Stimulated activated naive CD8-positive, alpha-beta T cell treated with anti-CD3 and anti-CD28 coated beads, Interleukin-15, Interleukin-2, amounts not matched to agents 100 ng/mL and 50 ng/mL, for 24 hours (primary cell): ENCODE measurements around the gene COX5A.
A peak's percentile ranks its signal among the peaks of the same experiment; 100 is the strongest.

Experiments used
- H3K27ac Mint-ChIP-seq: one replicate; pipeline ENCODE4 v1.8.0; 2021; ENCODE audit warnings: mild to moderate bottlenecking, mixed read lengths
- H3K27me3 Mint-ChIP-seq: one replicate; pipeline ENCODE4 v1.8.0; 2021; ENCODE audit warnings: mixed read lengths
- H3K36me3 Mint-ChIP-seq: one replicate; pipeline ENCODE4 v1.8.0; 2021; ENCODE audit warnings: low read depth, mixed read lengths
- H3K4me1 Mint-ChIP-seq: one replicate; pipeline ENCODE4 v1.8.0; 2021; ENCODE audit warnings: low read depth, mixed read lengths
- H3K4me3 Mint-ChIP-seq: one replicate; pipeline ENCODE4 v1.8.0; 2021; ENCODE audit warnings: mild to moderate bottlenecking, mixed read lengths
- H3K9me3 Mint-ChIP-seq: one replicate; pipeline ENCODE4 v1.8.0; 2021; ENCODE audit warnings: mixed read lengths

COX5A gene

GRCh38 chr15:74878273-74878672, 59.6 kb downstream of the COX5A start:
- Mint-ChIP-seq H3K9me3 (no peaks in the 10 kb centered on the region), H3K27ac (no peak overlapping the region), H3K4me3 (no peak overlapping the region), H3K27me3 (no peaks in the 10 kb centered on the region), H3K4me1 (peaks cover 9% of the 10 kb centered on the region), H3K36me3 (no peaks in the 10 kb centered on the region)

GRCh38 chr15:74873756-74874424, 64.0 kb downstream of the COX5A start:
- peak overlapping the region; percentile 92 for H3K27ac Mint-ChIP-seq
- H3K27me3 Mint-ChIP-seq: no peaks in the 10 kb centered on the region

GRCh38 chr15:74873036-74873755, 64.7 kb downstream of the COX5A start, which contains the start of gene SCAMP2:
Gene SCAMP2, minus strand, starts transcription at chr15:74873365. Its CDS starts 110 bp downstream, at chr15:74873255.
- H3K27me3 Mint-ChIP-seq: no peaks in the 10 kb centered on the region
- peak within 1 kb of the TSS; percentile 92 for H3K27ac Mint-ChIP-seq
- H3K9me3 Mint-ChIP-seq: no peaks in the 10 kb centered on the region
- H3K4me1 Mint-ChIP-seq: peaks cover 55% of the 10 kb centered on the region
- H3K36me3 Mint-ChIP-seq: peaks cover 9% of the 10 kb centered on the region
- H3K4me3 Mint-ChIP-seq: peak within 1 kb of the TSS; percentile 96

More at GRCh38 chr15:74873756-74874424, 64.0 kb downstream of the COX5A start:
- Mint-ChIP-seq H3K4me1 (peaks cover 48% of the 10 kb centered on the region), H3K4me3 (peak overlapping the region; percentile 96), H3K36me3 (peaks cover 6% of the 10 kb centered on the region), H3K9me3 (no peaks in the 10 kb centered on the region)

DNA sequence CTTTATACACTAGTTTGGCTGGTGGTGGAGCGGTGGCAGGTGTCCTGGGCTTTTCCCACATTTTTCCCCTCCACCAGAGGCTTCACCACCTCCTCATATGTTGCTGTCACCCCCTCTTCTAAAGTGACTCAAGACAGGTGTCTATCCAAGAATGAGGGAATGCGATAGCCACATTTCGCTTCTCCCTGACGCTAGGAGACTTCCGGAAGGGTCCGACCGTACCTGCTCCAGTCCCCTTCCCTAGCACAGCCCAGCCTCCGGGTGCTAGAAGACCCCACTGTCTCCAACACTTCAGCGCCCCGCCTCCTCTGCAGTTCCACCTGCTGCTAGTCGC, 65.2 kb downstream of the COX5A start:
- Mint-ChIP-seq H3K27ac (peak overlapping the region; percentile 92), H3K4me1 (peaks cover 61% of the 10 kb centered on the region), H3K9me3 (no peaks in the 10 kb centered on the region), H3K36me3 (peaks cover 14% of the 10 kb centered on the region), H3K27me3 (no peaks in the 10 kb centered on the region), H3K4me3 (peak overlapping the region; percentile 96)

DNA sequence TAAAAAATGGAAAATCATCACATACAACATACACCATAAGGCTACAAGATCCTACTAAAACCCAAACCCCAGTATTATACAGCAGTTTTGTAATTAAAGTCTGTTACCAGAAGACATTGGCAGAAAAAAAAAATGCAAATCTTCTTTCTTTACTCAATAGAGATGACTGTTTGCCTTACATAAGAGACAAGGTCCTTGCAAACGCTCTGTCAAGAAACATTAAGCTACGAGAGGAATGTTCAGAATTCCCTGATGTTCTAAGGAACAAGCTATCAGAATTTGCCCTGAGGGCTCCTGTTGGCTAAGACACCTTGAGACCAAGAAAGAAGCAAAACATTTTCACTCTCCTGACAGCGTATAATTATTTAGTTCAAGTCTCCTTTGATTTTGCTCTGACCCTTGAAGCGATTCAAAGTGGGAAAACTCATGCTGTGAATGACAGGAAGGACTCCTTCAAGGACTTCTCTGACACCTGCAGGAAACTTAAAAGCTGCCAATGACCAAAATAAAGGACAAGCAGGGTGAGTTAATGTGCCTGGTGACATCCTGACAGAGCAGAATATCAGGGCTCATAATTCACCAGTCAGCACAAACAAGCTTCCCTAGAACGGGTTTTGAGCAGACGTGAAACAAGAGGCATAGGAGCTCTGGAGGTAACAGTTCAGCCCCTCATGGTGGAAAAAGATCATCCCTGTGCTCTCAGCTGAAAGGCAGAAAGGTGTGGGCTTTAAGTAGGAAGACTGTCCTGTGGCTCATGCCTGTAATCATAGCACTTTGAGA, 67.2 kb downstream of the COX5A start:
- H3K27me3 Mint-ChIP-seq: no peaks in the 10 kb centered on the region
- H3K4me3 Mint-ChIP-seq: peak overlapping the region; percentile 71
- H3K9me3 Mint-ChIP-seq: no peaks in the 10 kb centered on the region
- H3K36me3 Mint-ChIP-seq: peaks cover 27% of the 10 kb centered on the region
- H3K27ac Mint-ChIP-seq: peak overlapping the region; percentile 82
- peaks cover 81% of the 10 kb centered on the region for H3K4me1 Mint-ChIP-seq
